ENCODE data around the gene CRYGS.

GRCh38 chr3:186589856-186590579 is 45.8 kb upstream of the CRYGS start:
- TF ChIP-seq CTCF (IDR thresholded peaks at IDR 0.05) (no peak), POLR2A (IDR thresholded peaks at IDR 0.05) (no peak)

Data from body of pancreas (tissue), 4 donors.